IPS DF 6.9 (cell line): ENCODE data around the gene GRK2.
"Not testable (repeated sequence)": the region's sequence is repeated elsewhere in the genome, so short reads cannot be mapped to it uniquely, and the experiment has no call there.

Experiments
- DNase-seq: peaks from one replicate; pipeline ENCODE4 v3.0.0-alpha.2; 2013; ENCODE audit warnings: low read depth, low spot score
- H3K27ac ChIP-seq: one replicate; pipeline ENCODE4 v1.5.1; 2013; ENCODE audit warnings: low read length, control low read depth
- H3K27me3 ChIP-seq: 2 replicates; pipeline ENCODE4 v1.6.1; 2013; ENCODE audit warnings: mild to moderate bottlenecking, low read length; ENCODE audit not compliant: control insufficient read depth, insufficient read depth
- H3K36me3 ChIP-seq: 2 replicates; pipeline ENCODE4 v1.6.1; 2013; ENCODE audit warnings: low read length; ENCODE audit not compliant: control insufficient read depth, insufficient read depth
- H3K4me1 ChIP-seq: 2 replicates; pipeline ENCODE4 v1.6.1; 2013; ENCODE audit warnings: low read length; ENCODE audit not compliant: control insufficient read depth, insufficient read depth
- H3K4me3 ChIP-seq: 2 replicates; pipeline ENCODE4 v1.5.1; 2013; ENCODE audit warnings: mild to moderate bottlenecking, low read length
- H3K9me3 ChIP-seq: 2 replicates; pipeline ENCODE4 v1.6.1; 2013; ENCODE audit warnings: low read length, inconsistent platforms; ENCODE audit not compliant: control insufficient read depth, insufficient read depth
- WGBS: extraction: QIAGEN DNeasy Blood & Tissue Kit; methylation state at CpG from one replicate; pipeline ENCODE4 v1.1.7; 2013; ENCODE audit warnings: mixed read lengths, missing lambda C conversion rate; ENCODE audit not compliant: insufficient read length, insufficient coverage; 5-methylcytosine and 5-hydroxymethylcytosine counted together

GRK2 gene

DNA sequence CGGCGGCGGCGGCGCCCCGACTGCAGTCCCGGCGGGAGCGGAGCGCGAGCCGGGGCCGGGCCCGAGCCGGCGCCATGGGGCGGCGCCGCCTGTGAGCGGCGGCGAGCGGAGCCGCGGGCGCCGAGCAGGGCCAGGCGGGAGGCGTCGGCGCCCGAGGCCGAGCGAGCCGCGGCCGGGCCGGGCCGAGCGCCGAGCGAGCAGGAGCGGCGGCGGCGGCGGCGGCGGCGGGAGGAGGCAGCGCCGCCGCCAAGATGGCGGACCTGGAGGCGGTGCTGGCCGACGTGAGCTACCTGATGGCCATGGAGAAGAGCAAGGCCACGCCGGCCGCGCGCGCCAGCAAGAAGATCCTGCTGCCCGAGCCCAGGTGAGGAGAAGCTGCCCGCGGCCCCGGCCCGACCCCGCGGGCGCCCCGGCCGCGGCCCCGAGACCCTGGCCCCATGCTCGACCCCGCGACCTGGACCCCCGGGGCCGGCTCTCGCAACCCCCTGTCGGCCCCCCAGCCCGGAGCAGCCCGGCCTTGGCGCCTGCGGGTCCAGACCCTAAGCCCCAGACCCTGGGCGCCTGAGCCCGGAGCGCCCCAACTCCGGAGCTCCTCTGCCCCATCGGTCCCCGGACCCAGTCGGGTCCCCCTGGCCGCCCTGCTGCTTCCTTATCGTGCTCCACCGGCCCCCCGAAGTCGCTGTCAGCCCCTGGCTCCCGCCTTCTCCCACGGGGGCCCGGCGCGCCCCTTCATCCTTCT is at the start of gene GRK2:
TSS of gene GRK2 (plus strand) at position 25 of the 739 bp plus-strand sequence. CDS start at position 252, 227 bp downstream.
- H3K36me3 ChIP-seq: no peaks in the 10 kb centered on the region
- H3K27ac ChIP-seq: no peak within 1 kb of the TSS
- H3K27me3 ChIP-seq: no peaks in the 10 kb centered on the region; the same call in 1 of the 2 replicates
- no CpG with 5 or more reads among the region's 103 CpGs for WGBS
- DNase-seq: no peak
- peak within 1 kb of the TSS; percentile 70 for H3K4me3 ChIP-seq
- peaks cover 12% of the 10 kb centered on the region for H3K4me1 ChIP-seq
- H3K9me3 ChIP-seq: no peaks in the 10 kb centered on the region

DNA sequence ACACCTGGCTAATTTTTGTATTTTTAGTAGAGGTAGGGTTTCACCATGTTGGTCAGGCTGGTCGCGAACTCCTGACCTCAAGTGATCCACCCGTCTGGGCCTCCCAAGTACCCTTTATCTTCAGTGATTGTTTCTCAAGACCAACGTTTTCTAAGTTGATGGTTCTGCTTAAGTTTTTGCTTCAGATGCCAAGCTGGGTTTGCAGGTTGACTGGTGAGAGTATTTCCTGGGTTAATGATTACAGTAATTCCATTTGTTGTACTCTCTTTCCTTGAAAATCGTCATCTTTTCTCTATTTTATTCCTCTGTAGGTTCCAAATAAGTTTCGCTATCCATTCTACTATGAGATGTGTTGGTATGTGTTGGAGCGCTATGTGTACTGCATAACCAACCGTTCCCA is 38.5 kb upstream of the GRK2 start:
- H3K36me3 ChIP-seq: peaks cover 16% of the 10 kb centered on the region
- no peak overlapping the region for H3K27ac ChIP-seq
- no CpG with 5 or more reads among the region's 8 CpGs for WGBS
- H3K4me1 ChIP-seq: no peaks in the 10 kb centered on the region
- H3K27me3 ChIP-seq: no peaks in the 10 kb centered on the region
- H3K9me3 ChIP-seq: no peaks in the 10 kb centered on the region
- H3K4me3 ChIP-seq: no peak overlapping the region
- no peak for DNase-seq

DNA sequence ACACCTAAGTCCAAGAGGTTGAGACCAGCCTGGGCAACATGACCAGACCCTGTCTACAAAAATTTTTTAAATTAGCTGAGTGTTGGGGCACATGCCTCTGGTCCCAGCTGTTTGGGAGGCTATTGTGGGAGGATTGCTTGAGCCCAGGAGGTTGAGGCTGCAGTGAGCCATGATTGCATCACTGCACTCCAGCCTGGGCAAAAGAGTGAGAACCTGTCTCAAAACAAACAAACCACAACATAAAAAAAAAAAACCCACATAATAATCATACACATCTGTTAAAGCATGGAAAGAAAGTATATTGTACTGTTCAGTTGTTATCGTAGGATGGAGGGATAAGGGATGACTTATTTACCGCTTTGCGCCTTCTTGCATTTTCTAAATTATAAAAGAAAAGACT is 35.9 kb upstream of the GRK2 start:
- no peaks in the 10 kb centered on the region for H3K4me1 ChIP-seq
- H3K9me3 ChIP-seq: no peaks in the 10 kb centered on the region
- DNase-seq: no peak
- no peak overlapping the region for H3K27ac ChIP-seq
- H3K27me3 ChIP-seq: no peaks in the 10 kb centered on the region
- H3K36me3 ChIP-seq: peaks cover 16% of the 10 kb centered on the region
- no CpG with 5 or more reads among the region's 3 CpGs for WGBS
- no peak overlapping the region for H3K4me3 ChIP-seq

GRCh38 chr11:67230886-67231285 is 35.4 kb upstream of the GRK2 start:
- Histone ChIP-seq H3K27me3 (no peaks in the 10 kb centered on the region), H3K4me1 (no peaks in the 10 kb centered on the region), H3K4me3 (no peak overlapping the region), H3K36me3 (peaks cover 16% of the 10 kb centered on the region), H3K27ac (no peak overlapping the region), H3K9me3 (no peaks in the 10 kb centered on the region)
- no CpG with 5 or more reads among the region's 1 CpG for WGBS
- no peak for DNase-seq

DNA sequence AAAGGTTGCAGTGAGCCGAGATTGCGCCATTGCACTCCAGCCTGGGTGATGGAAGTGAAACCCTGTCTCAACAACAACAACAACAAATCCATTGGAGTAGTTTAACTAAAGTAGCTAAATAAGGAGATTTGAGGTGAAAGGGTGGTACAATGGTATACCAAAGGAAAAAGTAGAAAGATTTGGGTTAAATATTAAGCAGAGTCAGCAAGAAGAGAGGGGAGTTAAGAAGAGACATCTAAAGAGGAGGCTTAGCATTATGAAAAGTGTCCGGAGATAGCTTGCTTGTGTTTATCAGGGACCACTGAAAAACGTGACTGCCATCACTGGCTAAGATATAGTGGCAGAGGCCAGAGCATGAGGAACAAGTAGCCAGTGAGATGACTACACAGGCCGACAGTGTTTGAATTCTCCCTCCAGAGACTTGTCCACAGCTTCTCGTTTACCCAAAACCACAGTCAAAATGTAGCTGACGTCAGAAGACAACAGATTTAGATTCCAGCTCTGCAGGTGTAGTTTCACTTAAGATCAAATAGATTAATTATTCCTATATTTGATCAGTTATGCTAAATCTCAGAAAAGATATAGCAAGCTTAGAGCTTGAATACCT is 32.6 kb upstream of the GRK2 start:
- no CpG with 5 or more reads among the region's 7 CpGs for WGBS
- no peaks in the 10 kb centered on the region for H3K27me3 ChIP-seq
- peaks cover under 1% of the 10 kb centered on the region; the same call in 1 of the 2 replicates for H3K4me1 ChIP-seq
- H3K9me3 ChIP-seq: no peaks in the 10 kb centered on the region
- H3K4me3 ChIP-seq: no peak overlapping the region
- no peak for DNase-seq
- peaks cover 8% of the 10 kb centered on the region for H3K36me3 ChIP-seq
- H3K27ac ChIP-seq: no peak overlapping the region

DNA sequence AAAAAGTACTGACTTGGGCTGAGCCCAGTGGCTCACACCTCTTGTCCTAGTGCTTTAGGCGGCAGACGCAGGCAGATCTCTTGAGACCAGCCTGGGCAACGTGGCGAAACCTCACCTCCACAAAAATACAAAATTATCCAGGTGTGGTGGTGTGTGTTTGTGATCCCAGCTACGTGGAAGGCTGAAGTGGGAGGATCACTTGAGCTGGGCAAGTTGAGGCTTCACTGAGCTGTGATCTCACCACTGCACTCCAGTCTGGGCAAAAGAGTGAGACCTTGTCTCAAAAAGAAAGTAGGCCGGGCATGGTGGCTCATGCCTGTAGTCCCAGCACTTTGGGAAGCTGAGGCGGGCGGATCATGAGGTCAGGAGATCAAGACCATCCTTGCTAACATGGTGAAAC is 31.7 kb upstream of the GRK2 start:
- not testable (repeated sequence) for H3K9me3 ChIP-seq, H3K36me3 ChIP-seq, H3K4me1 ChIP-seq, H3K27ac ChIP-seq, H3K4me3 ChIP-seq, DNase-seq, H3K27me3 ChIP-seq
- WGBS: no CpG with 5 or more reads among the region's 8 CpGs

- Histone ChIP-seq H3K4me1 (peaks cover 2% of the 10 kb centered on the region; the same call in 1 of the 2 replicates), H3K4me3 (no peak overlapping the region), H3K36me3 (no peaks in the 10 kb centered on the region; the same call in 1 of the 2 replicates), H3K27ac (no peak overlapping the region), H3K27me3 (no peaks in the 10 kb centered on the region), H3K9me3 (no peaks in the 10 kb centered on the region)
- WGBS: no CpG with 5 or more reads among the region's 1 CpG
- DNase-seq: no peak
Measured at GRCh38 chr11:67237574-67237973, 28.7 kb upstream of the GRK2 start.

DNA sequence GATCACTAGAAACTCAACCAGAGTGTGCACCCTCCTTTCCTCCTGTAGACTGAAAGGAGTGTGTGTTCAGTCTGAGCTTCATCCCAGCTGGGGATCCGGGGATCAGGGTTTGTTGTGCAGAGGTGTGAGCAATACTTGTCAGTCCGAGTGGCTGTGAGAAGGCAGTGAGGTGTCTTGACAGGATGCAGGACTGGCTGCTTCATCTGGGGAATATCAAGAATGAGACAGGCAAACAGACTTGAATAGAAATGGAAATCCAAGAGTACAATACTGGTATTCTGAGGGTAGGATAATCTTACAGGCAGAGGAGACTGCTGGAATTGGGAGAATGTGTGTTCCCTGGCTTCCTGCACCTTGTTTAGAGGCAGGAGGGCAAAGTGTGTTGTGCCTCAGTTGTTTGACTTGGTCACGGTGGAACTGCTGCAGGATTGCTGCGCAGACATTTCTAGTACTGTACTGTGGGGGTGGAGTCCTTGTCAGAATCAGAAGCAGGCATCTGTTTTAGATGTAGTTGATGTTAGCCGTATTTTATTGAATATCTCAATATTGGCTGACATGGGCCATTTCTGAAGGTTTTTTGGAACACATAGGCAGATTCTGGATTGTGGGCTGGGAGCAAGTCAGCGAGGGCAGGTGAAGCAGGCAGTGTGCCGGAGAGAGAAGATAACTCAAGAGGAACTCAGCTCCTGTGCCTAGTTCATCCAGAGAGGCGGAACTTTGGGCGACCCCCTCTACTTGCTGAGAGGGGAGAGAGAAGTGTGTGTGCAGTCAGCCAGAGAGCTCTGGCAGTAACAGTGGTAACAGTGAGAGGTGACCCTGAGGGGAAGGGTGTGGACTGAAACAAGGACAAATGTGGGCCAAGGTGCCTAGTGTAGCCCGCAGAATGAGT is 27.1 kb upstream of the GRK2 start:
- H3K27me3 ChIP-seq: no peaks in the 10 kb centered on the region
- DNase-seq: no peak
- H3K9me3 ChIP-seq: no peaks in the 10 kb centered on the region
- WGBS: no CpG with 5 or more reads among the region's 10 CpGs
- peaks cover 2% of the 10 kb centered on the region; the same call in 1 of the 2 replicates for H3K4me1 ChIP-seq
- H3K4me3 ChIP-seq: no peak overlapping the region; the same call in 1 of the 2 replicates
- no peak overlapping the region for H3K27ac ChIP-seq
- H3K36me3 ChIP-seq: no peaks in the 10 kb centered on the region

DNA sequence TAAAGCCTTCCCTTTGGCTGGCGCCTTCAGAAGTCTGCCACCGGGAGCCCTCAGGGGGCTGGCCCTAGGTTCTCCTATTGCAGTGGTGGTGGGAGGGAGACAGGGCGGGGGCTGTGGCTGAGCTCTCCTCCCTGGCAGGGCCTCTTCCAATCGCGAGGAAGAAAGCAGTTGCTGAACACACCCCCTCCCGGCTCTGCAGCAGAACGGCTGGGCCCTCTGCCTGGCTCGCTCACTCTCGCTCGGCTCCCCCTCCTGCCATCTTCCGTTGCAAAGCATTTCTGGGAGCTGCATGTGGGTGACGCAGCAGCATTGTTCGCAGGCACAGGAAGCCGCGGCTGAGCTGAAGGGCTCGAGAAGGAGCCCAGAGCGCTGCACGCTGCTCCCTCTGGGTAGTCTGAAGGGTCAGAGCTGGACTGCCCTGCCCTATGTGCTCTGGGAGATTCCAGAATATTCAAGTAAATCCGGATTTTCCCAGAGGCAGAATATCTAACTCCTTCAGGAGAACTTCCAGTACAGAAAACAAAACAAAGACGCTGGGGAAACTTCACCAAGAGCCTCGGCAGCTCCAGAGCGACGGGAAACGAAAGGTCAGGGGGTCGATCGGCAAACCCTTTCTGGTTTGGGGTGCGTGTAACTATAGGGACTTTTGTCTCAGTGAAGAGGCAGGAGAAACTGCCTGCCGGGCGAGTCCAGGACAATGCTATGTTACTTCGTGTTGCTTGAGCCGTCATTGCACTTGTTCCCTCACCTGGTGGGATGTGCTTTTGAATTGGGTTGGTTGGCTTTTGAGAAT is 26.3 kb upstream of the GRK2 start:
- no peaks in the 10 kb centered on the region for H3K9me3 ChIP-seq
- no CpG with 5 or more reads among the region's 31 CpGs for WGBS
- H3K4me1 ChIP-seq: peaks cover 2% of the 10 kb centered on the region; the same call in 1 of the 2 replicates
- H3K4me3 ChIP-seq: peak overlapping the region; percentile 73
- H3K27me3 ChIP-seq: no peaks in the 10 kb centered on the region
- peak; percentile 96 for DNase-seq
- peaks cover under 1% of the 10 kb centered on the region; the same call in 1 of the 2 replicates for H3K36me3 ChIP-seq
- H3K27ac ChIP-seq: no peak overlapping the region
